ENCODE measurements around the gene FIGNL2. TPM values are rescaled to one million over a fixed set of nuclear protein-coding genes. Genes with fewer than 3 reads are reported as not detected.
"Not testable (repeated sequence)": the region's sequence is repeated elsewhere in the genome, so short reads cannot be mapped to it uniquely, and the experiment has no call there.

Gene FIGNL2
- total and polyA plus RNA-seq, 7 donors: 0.01 to 0.20 (median 0.17) TPM

DNA sequence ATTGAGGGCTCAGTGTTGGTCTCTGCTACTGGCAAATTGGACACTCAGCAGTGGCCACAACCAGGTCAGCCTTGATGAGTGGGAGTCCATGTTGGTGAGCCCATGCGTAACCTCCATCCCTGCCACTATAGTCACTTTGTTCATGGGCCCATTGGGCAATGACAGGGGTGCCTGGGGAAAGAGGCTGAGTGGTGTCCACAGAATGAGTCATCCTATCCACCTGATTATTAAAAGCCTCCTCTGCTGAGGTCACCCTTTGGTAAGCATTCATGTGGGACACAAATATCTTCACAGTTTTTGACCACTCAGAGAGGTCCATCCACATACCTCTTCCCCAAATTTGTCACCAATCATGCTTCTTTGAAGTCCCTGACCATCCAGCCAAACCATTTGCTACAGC is 50.0 kb downstream of the FIGNL2 start:
- Histone ChIP-seq H3K36me3 (ENCODE audit: insufficient read depth in 1 of 2, low read depth in 1 of 2) (no peaks in the 10 kb centered on the region), H3K4me3 (no peak overlapping the region), H3K9me3 (no peaks in the 10 kb centered on the region), H3K4me1 (no peaks in the 10 kb centered on the region), H3K27ac (no peak overlapping the region), H3K27me3 (ENCODE audit: insufficient read depth in 3 of 3, low read length in 2 of 3) (no peaks in the 10 kb centered on the region)
- TF ChIP-seq, protein P1, sequence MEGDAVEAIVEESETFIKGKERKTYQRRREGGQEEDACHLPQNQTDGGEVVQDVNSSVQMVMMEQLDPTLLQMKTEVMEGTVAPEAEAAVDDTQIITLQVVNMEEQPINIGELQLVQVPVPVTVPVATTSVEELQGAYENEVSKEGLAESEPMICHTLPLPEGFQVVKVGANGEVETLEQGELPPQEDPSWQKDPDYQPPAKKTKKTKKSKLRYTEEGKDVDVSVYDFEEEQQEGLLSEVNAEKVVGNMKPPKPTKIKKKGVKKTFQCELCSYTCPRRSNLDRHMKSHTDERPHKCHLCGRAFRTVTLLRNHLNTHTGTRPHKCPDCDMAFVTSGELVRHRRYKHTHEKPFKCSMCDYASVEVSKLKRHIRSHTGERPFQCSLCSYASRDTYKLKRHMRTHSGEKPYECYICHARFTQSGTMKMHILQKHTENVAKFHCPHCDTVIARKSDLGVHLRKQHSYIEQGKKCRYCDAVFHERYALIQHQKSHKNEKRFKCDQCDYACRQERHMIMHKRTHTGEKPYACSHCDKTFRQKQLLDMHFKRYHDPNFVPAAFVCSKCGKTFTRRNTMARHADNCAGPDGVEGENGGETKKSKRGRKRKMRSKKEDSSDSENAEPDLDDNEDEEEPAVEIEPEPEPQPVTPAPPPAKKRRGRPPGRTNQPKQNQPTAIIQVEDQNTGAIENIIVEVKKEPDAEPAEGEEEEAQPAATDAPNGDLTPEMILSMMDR (IDR thresholded peaks at IDR 0.05): no peak
- DNase-seq: no peak
- WGBS, 3 donors: 98 to 100% (median 100%) methylated on average over 1 of the region's 1 CpG
- ATAC-seq: no peak
- intact Hi-C loops (cut with DNase I): no loop called here

DNA sequence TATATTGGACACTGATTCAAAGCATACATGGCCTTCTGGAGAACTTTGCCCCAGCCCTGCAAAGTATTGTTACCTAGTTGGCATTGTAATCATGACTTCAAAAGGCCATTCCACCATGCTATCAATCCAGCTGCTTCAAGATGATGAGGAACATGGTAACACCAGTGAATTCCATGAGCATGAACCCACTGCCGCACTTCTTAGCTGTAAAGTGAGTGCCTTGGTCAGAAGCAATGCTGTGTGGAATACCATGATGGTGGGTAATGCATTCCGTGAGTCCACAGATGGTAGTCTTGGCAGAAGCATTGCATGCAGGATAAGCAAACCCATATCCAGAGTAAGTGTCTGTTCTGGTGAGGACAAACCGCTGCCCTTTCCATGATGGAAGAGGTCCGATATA is 50.5 kb downstream of the FIGNL2 start:
- H3K9me3 ChIP-seq; H3K27me3 ChIP-seq (ENCODE audit: insufficient read depth in 3 of 3, low read length in 2 of 3); DNase-seq; ATAC-seq; H3K36me3 ChIP-seq (ENCODE audit: insufficient read depth in 1 of 2, low read depth in 1 of 2); H3K4me1 ChIP-seq; H3K4me3 ChIP-seq; intact Hi-C loops (cut with DNase I); H3K27ac ChIP-seq: not testable (repeated sequence)
- 81 to 96% (median 92%) methylated on average over 4 of the region's 4 CpGs for WGBS, 3 donors

DNA sequence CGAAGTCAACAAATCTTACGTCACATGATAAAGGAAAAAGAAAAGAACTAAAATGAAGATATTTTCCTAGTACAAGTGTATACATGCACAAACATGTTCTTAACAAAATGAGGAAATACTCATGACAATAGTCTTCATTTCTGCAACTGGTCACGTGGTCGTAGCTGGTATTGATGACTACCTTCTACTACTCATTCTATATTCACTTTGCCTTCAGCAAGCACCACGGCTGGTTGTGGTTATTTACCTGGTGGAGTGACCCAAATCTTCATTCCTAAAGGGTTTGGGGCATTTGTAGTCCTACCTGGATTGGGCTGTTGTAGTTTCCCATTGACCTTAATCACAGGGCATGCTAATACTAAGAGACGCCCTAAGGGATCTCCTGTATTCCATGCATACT is 51.2 kb downstream of the FIGNL2 start:
- TF ChIP-seq, protein P1 (IDR thresholded peaks at IDR 0.05): no peak
- Histone ChIP-seq H3K9me3 (no peaks in the 10 kb centered on the region), H3K4me1 (no peaks in the 10 kb centered on the region), H3K36me3 (ENCODE audit: insufficient read depth in 1 of 2, low read depth in 1 of 2) (no peaks in the 10 kb centered on the region), H3K4me3 (no peak overlapping the region), H3K27me3 (ENCODE audit: insufficient read depth in 3 of 3, low read length in 2 of 3) (no peaks in the 10 kb centered on the region), H3K27ac (no peak overlapping the region)
- DNase-seq (no peak), ATAC-seq (no peak)
- intact Hi-C loops (cut with DNase I): no loop called here
- WGBS, 3 donors: 91 to 93% (median 91%) methylated on average over 6 of the region's 6 CpGs

DNA sequence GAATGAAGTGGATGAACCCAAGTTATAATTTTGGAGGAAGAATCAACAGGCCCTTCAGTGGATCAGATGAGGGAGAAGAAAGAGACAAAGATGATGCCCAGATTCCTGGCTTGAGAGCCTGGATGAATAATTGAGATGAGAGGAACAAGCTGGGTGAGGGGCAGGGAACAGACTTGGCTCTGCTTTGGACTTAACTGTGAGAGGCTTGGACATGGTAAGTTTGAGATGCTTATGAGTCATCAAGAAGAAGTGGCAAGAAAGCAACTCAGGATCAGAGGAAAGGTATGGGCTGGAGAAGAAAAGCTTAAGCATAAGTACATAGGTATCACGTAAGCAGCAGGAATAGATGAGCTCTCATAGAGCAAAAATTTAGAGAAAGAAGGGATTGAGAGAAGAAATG is 55.3 kb downstream of the FIGNL2 start:
- ATAC-seq (no peak), DNase-seq (no peak)
- Histone ChIP-seq H3K9me3 (no peaks in the 10 kb centered on the region), H3K27ac (no peak overlapping the region), H3K36me3 (ENCODE audit: insufficient read depth in 1 of 2, low read depth in 1 of 2) (no peaks in the 10 kb centered on the region), H3K4me1 (no peaks in the 10 kb centered on the region), H3K4me3 (no peak overlapping the region), H3K27me3 (ENCODE audit: insufficient read depth in 3 of 3, low read length in 2 of 3) (no peaks in the 10 kb centered on the region)
- 88 to 100% (median 98%) methylated on average over 1 of the region's 1 CpG for WGBS, 3 donors
- intact Hi-C loops (cut with DNase I): no loop called here
- TF ChIP-seq, protein P1 (IDR thresholded peaks at IDR 0.05): no peak

DNA sequence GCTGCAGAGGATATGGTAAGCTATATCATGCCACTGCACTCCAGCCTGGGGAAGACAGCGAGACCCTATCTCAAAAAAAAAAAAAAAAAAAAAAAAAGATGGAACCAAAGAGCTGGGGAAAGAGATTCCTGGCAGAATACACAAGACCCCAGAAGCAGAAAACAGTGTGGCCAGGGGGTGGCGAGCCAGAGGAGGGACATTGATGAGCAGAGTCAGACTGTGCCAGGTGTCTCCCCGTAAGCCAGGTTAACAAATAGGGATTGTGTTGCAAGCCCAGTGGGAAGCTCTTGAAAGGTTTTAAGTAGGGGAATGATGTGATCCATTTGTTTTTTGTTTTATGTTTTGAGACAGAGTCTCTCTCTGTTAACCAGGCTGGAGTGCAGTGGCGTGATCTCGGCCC is 56.1 kb downstream of the FIGNL2 start:
- no peak for ATAC-seq
- Histone ChIP-seq H3K36me3 (ENCODE audit: insufficient read depth in 1 of 2, low read depth in 1 of 2) (no peaks in the 10 kb centered on the region), H3K9me3 (no peaks in the 10 kb centered on the region), H3K4me1 (no peaks in the 10 kb centered on the region), H3K27ac (no peak overlapping the region), H3K4me3 (no peak overlapping the region), H3K27me3 (ENCODE audit: insufficient read depth in 3 of 3, low read length in 2 of 3) (no peaks in the 10 kb centered on the region)
- no peak for DNase-seq
- WGBS, 3 donors: 92 to 96% (median 95%) methylated on average over 5 of the region's 5 CpGs
- TF ChIP-seq, protein P1 (IDR thresholded peaks at IDR 0.05): no peak
- intact Hi-C loops (cut with DNase I): no loop called here

Data from psoas muscle (tissue), 8 donors.